ENCODE data around the gene EIF6. TPM values are rescaled to one million over a fixed set of nuclear protein-coding genes. Genes with fewer than 3 reads are reported as not detected.

Gene EIF6
- total and polyA plus RNA-seq, 9 of the 15 experiments (the other 6 are each of a cell fraction or from before 2014, with no cell fraction given): 165 to 832 (median 229) TPM

GRCh38 chr20:35284267-35284991 lies at the start of gene EIF6 (continued):
- no peak for TF ChIP-seq TCFL5 (CRISPR knock-in tag; conservative IDR thresholded peaks at IDR 0.05)
- TF ChIP-seq MBD2 (IDR thresholded peaks at IDR 0.05; ENCODE audit: borderline replicate concordance, low read depth): peak; percentile 56; the same call in 1 of the 2 replicates
- peak; percentile 62 for TF ChIP-seq CREM (IDR thresholded peaks at IDR 0.05; ENCODE audit: low read depth)
- peak; percentile 76 for TF ChIP-seq ZFX (CRISPR knock-in tag; IDR thresholded peaks at IDR 0.05)
- TF ChIP-seq TBP (optimal IDR thresholded peaks at IDR 0.05; ENCODE audit: low read depth, low read length): peak; percentile 79
- TF ChIP-seq PHF20 (IDR thresholded peaks at IDR 0.05; ENCODE audit: partially characterized antibody): peak; percentile 84
- no peak for TF ChIP-seq PREB (CRISPR knock-in tag; IDR thresholded peaks at IDR 0.05)
- TF ChIP-seq, protein P1, sequence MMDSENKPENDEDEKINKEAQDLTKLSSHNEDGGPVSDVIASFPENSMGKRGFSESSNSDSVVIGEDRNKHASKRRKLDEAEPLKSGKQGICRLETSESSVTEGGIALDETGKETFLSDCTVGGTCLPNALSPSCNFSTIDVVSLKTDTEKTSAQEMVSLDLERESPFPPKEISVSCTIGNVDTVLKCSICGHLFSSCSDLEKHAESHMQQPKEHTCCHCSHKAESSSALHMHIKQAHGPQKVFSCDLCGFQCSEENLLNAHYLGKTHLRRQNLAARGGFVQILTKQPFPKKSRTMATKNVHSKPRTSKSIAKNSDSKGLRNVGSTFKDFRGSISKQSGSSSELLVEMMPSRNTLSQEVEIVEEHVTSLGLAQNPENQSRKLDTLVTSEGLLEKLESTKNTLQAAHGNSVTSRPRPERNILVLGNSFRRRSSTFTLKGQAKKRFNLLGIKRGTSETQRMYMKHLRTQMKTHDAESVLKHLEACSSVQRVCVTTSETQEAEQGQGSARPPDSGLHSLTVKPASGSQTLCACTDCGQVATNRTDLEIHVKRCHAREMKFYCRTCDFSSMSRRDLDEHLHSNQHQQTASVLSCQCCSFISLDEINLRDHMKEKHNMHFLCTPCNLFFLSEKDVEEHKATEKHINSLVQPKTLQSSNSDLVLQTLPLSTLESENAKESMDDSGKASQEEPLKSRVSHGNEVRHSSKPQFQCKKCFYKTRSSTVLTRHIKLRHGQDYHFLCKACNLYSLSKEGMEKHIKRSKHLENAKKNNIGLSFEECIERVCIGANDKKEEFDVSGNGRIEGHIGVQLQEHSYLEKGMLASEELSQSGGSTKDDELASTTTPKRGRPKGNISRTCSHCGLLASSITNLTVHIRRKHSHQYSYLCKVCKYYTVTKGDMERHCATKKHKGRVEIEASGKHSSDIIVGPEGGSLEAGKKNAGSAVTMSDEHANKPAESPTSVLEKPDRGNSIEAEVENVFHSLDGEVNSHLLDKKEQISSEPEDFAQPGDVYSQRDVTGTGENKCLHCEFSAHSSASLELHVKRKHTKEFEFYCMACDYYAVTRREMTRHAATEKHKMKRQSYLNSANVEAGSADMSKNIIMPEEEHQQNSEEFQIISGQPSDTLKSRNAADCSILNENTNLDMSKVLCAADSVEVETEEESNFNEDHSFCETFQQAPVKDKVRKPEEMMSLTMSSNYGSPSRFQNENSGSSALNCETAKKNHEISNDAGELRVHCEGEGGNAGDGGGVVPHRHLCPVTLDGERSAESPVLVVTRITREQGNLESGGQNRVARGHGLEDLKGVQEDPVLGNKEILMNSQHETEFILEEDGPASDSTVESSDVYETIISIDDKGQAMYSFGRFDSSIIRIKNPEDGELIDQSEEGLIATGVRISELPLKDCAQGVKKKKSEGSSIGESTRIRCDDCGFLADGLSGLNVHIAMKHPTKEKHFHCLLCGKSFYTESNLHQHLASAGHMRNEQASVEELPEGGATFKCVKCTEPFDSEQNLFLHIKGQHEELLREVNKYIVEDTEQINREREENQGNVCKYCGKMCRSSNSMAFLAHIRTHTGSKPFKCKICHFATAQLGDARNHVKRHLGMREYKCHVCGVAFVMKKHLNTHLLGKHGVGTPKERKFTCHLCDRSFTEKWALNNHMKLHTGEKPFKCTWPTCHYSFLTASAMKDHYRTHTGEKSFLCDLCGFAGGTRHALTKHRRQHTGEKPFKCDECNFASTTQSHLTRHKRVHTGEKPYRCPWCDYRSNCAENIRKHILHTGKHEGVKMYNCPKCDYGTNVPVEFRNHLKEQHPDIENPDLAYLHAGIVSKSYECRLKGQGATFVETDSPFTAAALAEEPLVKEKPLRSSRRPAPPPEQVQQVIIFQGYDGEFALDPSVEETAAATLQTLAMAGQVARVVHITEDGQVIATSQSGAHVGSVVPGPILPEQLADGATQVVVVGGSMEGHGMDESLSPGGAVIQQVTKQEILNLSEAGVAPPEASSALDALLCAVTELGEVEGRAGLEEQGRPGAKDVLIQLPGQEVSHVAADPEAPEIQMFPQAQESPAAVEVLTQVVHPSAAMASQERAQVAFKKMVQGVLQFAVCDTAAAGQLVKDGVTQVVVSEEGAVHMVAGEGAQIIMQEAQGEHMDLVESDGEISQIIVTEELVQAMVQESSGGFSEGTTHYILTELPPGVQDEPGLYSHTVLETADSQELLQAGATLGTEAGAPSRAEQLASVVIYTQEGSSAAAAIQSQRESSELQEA (IDR thresholded peaks at IDR 0.05; ENCODE audit: low read depth): peak; percentile 83
- TF ChIP-seq, protein P2, sequence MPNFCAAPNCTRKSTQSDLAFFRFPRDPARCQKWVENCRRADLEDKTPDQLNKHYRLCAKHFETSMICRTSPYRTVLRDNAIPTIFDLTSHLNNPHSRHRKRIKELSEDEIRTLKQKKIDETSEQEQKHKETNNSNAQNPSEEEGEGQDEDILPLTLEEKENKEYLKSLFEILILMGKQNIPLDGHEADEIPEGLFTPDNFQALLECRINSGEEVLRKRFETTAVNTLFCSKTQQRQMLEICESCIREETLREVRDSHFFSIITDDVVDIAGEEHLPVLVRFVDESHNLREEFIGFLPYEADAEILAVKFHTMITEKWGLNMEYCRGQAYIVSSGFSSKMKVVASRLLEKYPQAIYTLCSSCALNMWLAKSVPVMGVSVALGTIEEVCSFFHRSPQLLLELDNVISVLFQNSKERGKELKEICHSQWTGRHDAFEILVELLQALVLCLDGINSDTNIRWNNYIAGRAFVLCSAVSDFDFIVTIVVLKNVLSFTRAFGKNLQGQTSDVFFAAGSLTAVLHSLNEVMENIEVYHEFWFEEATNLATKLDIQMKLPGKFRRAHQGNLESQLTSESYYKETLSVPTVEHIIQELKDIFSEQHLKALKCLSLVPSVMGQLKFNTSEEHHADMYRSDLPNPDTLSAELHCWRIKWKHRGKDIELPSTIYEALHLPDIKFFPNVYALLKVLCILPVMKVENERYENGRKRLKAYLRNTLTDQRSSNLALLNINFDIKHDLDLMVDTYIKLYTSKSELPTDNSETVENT (CRISPR knock-in tag; IDR thresholded peaks at IDR 0.05): peak; percentile 99
- TF ChIP-seq, protein P3, sequence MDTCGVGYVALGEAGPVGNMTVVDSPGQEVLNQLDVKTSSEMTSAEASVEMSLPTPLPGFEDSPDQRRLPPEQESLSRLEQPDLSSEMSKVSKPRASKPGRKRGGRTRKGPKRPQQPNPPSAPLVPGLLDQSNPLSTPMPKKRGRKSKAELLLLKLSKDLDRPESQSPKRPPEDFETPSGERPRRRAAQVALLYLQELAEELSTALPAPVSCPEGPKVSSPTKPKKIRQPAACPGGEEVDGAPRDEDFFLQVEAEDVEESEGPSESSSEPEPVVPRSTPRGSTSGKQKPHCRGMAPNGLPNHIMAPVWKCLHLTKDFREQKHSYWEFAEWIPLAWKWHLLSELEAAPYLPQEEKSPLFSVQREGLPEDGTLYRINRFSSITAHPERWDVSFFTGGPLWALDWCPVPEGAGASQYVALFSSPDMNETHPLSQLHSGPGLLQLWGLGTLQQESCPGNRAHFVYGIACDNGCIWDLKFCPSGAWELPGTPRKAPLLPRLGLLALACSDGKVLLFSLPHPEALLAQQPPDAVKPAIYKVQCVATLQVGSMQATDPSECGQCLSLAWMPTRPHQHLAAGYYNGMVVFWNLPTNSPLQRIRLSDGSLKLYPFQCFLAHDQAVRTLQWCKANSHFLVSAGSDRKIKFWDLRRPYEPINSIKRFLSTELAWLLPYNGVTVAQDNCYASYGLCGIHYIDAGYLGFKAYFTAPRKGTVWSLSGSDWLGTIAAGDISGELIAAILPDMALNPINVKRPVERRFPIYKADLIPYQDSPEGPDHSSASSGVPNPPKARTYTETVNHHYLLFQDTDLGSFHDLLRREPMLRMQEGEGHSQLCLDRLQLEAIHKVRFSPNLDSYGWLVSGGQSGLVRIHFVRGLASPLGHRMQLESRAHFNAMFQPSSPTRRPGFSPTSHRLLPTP (IDR thresholded peaks at IDR 0.05; ENCODE audit: borderline replicate concordance, extremely low read depth, insufficient read length): no peak
- no peak for TF ChIP-seq ATF1 (CRISPR knock-in tag; IDR thresholded peaks at IDR 0.05)
- peak; percentile 38; the same call in 1 of the 2 replicates for TF ChIP-seq ATF1 (tag; IDR thresholded peaks at IDR 0.05)
- TF ChIP-seq ZNF584 (CRISPR knock-in tag; IDR thresholded peaks at IDR 0.05; ENCODE audit: low read depth): no peak

All from K562 (cell line).